ENCODE data around the gene DIS3L2. TPM values are rescaled to one million over a fixed set of nuclear protein-coding genes. Genes with fewer than 3 reads are reported as not detected.

The DIS3L2 gene
- total and polyA plus RNA-seq, 2 experiments from 2014 or later = 15.2 to 25.3 TPM

DNA sequence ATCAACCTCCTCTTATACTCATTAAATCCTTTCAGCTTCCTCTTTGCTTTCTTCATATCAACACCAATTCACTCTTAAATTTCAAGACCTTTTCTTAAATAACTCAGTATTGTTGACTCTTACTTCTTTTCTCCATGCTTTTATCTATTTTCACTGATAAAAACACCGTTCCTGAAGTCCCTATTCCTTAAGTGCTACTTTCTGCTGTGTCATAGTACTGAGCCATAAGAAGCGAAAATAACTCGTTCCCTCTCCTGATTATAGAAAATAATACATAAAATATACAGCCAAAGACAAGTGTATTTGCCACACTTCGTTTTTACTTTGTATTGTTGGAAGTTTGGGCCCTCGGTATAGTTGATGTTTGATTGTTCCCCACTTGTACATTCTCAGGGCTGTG, 181.0 kb downstream of the DIS3L2 start:
- no peaks in the 10 kb centered on the region for H3F3A ChIP-seq (replicated peaks; ENCODE audit: low read depth)
- no peaks in the 10 kb centered on the region for H3K36me3 ChIP-seq (ENCODE audit: insufficient read depth)
- H3K4me2 ChIP-seq = no peak overlapping the region
- Mint-ChIP-seq H3K27ac (no peak overlapping the region), H3K36me3 (ENCODE audit: low read depth) (no peaks in the 10 kb centered on the region), H3K27me3 (ENCODE audit: insufficient read depth, low read depth, poor library complexity) (no peaks in the 10 kb centered on the region), H3K4me1 (peaks cover 3% of the 10 kb centered on the region; the same call in 1 of the 3 replicates), H3K4me3 (no peak overlapping the region), H3K9me3 (no peaks in the 10 kb centered on the region)
- no peaks in the 10 kb centered on the region for H3K4me1 ChIP-seq (ENCODE audit: insufficient read depth)
- H4K20me1 ChIP-seq (replicated peaks; ENCODE audit: insufficient read depth) = no peaks in the 10 kb centered on the region
- H3K79me2 ChIP-seq (replicated peaks; ENCODE audit: insufficient read depth) = no peaks in the 10 kb centered on the region
- H2AFZ ChIP-seq = no peak overlapping the region
- TF ChIP-seq JUNB (IDR thresholded peaks at IDR 0.05; ENCODE audit: unreplicated experiment) = no peak
- TF ChIP-seq EZH2phosphoT487 (IDR thresholded peaks at IDR 0.05; ENCODE audit: unreplicated experiment) = no peak
- no peak for TF ChIP-seq CTCF (conservative IDR thresholded peaks at IDR 0.05; ENCODE audit: low read depth in 2 of 2)
- no peak for TF ChIP-seq ZNF462 (CRISPR knock-in tag; IDR thresholded peaks at IDR 0.05)
- TF ChIP-seq POLR2AphosphoS5 (IDR thresholded peaks at IDR 0.05; ENCODE audit: low read depth) = no peak
- H3K4me3 ChIP-seq = no peak overlapping the region
- no peaks in the 10 kb centered on the region for H3K9me2 ChIP-seq (ENCODE audit: insufficient read depth)
- ATAC-seq (no peak), DNase-seq (ENCODE audit: low spot score) (no peak)
- no peaks in the 10 kb centered on the region for H3K27me3 ChIP-seq (ENCODE audit: insufficient read depth)
- no peak overlapping the region for H3K27ac ChIP-seq (ENCODE audit: low read depth)
